HG02840 (cell line): ENCODE data around the gene EXOC6.
A peak's percentile ranks its signal among the peaks of the same experiment; 100 is the strongest.

ENCODE experiments used
- ATAC-seq: cut with Tn5 transposase; IDR thresholded peaks from one replicate; pipeline ENCODE4 v1.9.1; 2021; ENCODE audit warnings: mild to moderate bottlenecking, moderate library complexity, moderate number of reproducible peaks; ENCODE audit not compliant: unreplicated experiment, low FRiP score

The EXOC6 gene, protein sequence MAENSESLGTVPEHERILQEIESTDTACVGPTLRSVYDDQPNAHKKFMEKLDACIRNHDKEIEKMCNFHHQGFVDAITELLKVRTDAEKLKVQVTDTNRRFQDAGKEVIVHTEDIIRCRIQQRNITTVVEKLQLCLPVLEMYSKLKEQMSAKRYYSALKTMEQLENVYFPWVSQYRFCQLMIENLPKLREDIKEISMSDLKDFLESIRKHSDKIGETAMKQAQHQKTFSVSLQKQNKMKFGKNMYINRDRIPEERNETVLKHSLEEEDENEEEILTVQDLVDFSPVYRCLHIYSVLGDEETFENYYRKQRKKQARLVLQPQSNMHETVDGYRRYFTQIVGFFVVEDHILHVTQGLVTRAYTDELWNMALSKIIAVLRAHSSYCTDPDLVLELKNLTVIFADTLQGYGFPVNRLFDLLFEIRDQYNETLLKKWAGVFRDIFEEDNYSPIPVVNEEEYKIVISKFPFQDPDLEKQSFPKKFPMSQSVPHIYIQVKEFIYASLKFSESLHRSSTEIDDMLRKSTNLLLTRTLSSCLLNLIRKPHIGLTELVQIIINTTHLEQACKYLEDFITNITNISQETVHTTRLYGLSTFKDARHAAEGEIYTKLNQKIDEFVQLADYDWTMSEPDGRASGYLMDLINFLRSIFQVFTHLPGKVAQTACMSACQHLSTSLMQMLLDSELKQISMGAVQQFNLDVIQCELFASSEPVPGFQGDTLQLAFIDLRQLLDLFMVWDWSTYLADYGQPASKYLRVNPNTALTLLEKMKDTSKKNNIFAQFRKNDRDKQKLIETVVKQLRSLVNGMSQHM

DNA sequence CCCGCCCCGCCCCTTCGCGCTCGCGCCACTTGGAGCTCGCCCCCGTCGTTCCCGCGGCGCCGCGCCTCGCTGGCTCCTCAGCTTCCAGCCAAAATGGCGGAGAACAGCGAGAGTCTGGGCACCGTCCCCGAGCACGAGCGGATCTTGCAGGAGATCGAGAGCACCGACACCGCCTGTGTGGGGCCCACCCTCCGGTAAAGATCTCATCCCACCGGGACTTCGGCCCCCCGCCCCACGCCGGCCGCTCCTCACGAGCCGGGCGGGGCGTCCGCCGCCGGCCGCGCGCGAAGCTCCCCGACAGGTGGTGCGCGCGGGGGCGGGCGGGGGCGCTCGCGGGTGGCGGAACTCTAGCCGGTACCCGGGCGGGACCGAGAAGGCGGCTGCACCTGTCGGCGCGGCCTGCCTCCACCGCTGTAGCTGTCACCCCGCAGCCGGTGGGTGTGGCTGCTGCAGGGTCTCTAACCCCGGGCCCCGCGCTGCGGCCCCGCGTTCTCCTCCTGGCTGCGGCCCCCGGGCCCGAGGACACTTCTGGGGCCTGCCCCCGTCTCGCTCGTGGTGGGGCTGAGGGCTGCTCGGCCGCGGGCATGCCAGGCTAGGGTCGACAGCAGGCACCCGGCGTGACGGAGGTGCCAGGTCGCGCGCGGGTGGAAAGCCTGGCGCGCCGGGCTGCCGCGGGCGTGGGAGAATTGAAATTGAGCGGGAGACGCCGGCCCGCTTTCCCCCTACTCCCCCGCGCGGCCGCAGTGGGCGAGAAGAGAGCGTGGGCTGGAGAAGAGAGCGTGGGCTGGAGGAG is at the start of gene EXOC6:
Gene EXOC6, plus strand, starts transcription at position 80 of the 793 bp plus-strand sequence. Its CDS starts 14 bp downstream, at position 94.
- peak; percentile 82 for ATAC-seq

- ATAC-seq = no peak
Observed at GRCh38 chr10:92799568-92799967, 48.8 kb upstream of the EXOC6 start.

- ATAC-seq = no peak
Observed at GRCh38 chr10:92800134-92800733, 48.1 kb upstream of the EXOC6 start.

DNA sequence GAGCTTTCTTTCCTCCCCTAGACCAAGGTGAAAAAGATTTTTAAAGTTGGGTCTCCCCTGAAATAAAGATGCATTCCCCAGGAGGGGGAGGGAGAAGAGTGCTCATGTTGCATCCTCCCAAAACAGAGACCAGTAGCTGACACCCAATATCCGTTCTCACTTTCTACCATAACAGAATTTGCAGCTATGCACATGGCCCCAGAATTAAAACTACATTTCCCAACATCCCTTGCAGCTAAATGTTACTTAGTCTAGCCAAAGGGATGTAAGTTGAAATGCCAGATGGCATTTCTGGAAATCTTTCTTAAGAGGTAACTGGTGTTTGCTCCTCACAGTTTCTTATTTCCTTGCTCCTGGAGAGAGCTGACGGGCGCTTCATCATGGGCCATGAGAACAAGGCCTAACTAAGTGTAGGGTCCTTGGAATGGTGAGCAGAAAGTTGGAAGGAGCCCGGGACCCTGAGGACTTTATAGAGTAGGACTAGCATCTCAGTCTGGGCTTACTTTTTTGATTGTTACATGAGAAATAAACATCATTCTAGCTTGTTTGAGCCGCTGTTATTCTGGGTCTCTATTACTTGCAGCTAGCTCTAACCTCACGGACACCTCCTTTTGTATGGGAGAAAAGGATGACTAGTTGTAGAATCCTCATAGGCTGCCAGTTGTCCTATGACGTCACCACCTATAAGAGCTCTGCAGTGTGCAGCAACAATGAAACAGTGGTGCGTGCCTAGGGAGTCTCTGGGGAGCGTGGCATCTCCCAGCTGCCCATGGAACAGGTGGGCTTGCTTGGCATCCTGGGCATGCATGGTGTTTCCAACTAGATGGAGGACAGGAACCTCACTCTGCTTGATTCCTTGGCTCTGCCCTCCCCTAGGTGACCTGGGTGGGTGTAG is 46.1 kb upstream of the EXOC6 start:
- no peak for ATAC-seq

DNA sequence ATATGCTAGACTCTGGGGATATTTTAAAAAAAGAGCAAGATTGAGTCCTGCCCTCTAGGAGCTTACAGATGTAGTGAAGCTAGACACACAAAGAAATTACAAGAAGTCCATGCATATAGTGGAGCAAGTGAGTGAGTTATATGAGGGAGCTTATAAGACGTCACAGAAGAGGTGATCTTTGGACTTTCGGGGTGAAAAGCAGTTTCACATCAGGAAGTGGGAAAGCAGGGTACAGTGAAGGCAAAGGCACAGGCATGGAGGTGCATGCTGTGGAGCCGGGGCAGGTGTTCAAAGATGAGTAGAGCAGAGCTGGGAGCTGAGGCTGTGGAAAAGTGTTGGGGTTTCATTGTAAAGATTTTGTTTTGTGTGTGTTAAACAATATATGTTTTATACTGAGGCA is 38.5 kb upstream of the EXOC6 start:
- no peak for ATAC-seq

- no peak for ATAC-seq
Observed at GRCh38 chr10:92810934-92811532, 37.3 kb upstream of the EXOC6 start.

GRCh38 chr10:92811986-92812385 is 36.3 kb upstream of the EXOC6 start:
- no peak for ATAC-seq

DNA sequence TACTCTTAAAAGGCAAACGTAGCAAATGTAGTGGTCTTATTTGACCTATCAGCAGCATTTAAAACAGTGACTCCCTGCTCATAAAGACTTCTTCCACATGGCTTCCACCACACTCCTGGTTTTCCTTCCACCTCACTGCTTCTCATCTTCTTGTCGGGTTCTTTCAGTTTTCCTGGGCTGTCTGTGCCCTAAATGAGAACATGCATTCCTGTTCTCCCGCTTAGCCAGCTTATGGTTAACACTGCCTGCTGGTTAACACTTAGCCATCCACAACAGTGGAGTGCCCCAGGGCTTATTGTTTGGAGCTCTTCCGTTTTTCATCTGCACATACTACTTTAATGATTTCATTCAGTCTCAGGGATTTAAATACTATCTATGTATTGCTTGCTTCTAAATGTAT is 34.3 kb upstream of the EXOC6 start:
- ATAC-seq = no peak

DNA sequence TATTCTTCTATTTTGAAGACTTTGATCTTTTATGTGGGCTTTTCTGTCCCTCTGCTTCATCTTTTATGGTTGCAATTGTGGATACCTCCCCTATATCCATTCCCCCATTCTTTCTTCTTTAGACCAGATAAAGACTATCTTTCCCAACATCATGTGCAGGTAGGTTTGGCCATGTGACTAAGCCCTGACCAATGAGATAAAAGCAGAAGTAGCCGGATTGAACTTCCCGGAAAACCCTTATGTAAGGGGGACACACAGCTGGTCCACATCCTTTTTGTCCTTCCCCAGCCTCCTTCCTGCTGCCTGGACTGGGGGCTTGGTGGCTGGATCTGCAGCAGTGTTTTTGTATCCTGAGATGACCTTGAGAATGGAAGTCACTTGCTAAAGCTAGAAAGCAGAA is 33.5 kb upstream of the EXOC6 start:
- no peak for ATAC-seq

DNA sequence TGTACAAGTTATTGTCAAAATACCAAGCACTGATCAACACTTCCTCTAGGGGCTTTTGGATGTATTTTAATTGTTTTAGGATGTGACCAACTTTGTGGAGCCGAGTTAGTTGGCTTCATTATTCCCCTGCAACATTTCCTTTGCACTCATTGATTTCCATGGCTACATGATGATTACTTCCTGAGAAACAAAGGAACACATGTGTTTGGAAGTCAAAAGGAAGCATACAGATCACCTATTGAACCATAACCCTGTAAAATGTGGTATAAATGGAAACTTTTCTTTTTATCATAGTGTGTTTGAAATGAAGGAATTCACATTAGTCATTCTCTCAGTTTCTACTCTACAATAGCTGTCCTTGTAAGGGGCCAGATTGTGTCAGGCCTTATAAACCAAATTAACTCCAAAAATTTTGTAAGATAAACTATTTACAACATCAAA is 32.2 kb upstream of the EXOC6 start:
- ATAC-seq = no peak

GRCh38 chr10:92822060-92822634 is 26.2 kb upstream of the EXOC6 start:
- no peak for ATAC-seq

- no peak for ATAC-seq
Observed at GRCh38 chr10:92822964-92823363, 25.4 kb upstream of the EXOC6 start.

- no peak for ATAC-seq
Observed at GRCh38 chr10:92826061-92826460, 22.3 kb upstream of the EXOC6 start.

DNA sequence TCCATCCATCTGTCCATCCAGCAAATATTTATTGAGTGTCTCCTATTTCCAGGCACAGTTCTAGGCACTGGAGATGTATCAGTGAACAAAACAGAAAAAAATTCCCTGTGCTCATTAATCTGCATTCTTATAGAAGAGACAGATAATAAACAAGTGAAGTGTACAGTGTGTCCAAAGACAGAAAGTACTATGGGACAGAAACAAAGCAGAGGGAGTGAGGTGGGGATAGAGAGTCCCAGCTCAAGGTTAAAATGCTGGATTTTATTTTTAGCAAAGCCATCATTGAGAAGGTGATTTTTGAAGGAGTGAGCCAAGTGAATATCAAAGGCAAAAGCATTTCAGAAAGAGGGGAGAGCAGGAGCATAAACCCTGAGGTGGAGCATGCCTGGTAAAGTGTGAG is 21.8 kb upstream of the EXOC6 start:
- ATAC-seq = no peak

DNA sequence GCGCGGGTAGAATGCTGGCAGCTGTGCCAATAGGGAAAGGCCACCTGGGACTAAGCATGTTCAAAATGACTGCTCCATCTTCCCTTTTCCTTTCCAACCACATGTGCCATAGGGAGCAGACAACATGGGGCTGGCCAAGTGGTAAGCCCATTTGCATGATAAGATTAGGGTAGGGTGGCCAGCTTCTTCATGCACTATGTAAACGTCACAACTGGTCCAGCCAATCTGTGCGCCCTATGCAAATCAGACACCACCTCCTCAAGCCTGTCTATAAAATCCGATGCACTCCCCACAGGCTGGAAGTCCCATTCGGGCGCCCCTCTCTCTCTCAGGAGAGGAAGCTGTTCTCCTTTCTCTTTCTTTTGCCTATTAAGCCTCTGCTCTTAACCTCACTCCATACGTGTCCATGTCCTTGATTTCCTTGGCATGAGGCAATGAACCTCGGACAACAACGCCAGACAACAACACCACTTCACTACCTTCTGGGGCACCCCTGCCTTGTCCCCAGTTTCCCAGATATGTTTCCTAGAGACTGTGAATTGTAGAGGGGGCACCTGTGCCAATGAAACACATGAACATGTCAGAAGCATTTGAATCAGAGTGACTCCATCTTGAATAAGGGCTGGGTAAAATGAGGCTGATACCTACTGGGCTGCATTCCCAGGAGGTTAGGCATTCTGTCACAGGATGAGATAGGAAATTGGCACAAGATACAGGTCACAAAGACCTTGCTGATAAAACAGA is 19.1 kb upstream of the EXOC6 start:
- no peak for ATAC-seq

DNA sequence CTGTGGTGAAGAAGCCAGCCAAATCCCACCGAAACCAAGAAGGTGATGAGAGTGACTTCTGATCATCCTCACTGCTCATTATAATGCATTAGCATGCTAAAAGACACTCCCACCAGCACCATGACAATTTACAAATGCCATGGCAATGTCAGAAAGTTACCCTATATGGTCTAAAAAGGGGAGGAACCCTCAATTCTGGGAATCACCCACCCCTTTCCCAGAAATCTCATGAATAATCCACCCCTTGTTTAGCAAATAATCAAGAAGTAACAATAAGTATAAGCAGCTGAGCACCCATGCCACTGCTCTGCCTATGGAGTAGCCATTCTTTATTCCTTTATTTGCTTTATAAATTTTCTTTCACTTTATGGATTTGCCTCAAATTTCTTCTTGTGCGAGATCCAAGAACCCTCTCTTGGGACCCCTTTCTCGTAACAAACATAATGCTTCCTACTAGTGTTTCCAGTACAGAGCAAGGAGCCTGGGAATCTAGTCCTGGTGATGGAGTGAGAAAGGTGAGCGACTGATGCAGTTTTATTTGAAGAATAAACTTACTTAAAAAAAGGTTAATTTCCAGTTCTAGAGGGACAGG is 18.4 kb upstream of the EXOC6 start:
- no peak for ATAC-seq

DNA sequence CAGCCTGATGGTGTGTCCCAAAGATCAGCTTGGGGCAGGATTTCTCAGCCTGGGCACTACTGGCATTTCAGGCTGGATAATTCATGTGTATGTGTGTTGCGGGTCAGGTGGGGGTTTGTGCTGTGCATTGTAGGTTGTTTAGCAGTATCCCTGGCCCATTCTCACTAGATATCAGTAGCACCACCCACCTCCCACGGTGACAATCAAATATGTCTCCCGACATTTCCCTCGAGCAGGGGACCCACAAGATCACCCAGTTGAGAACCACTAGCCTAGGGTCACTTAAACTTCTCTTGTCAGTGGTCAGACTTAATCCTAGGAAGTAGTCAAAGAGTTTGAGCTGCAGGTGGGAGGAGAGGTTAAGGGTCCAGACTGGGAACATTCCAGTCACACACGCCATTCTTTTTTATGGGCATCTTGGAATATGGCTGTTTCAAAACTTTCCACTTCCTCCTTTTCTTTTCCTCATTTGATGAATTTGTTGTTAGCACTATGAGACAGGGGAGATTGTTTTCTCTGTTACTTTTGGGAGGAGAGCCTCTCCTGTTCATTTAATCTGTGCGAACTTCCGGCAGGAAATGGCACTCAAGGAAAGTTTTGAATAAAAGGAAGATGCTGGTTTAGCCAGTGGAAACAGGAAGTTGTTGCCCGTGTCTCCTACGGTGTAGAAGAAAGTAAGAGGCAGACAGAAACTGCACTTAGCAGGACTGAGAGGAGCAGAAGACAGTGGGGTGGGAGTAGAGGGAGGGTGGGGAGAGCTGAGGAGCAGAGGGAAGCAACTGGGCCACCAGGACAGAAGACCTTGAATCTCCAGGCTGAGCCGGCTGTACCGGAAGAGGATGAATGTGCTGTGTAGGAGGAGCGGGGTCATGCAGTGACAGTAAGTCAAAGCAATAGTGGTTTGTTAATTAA is 17.6 kb upstream of the EXOC6 start:
- ATAC-seq = no peak
